Measurements from ENCODE around the gene PPY. TPM values are rescaled to one million over a fixed set of nuclear protein-coding genes. Genes with fewer than 3 reads are reported as not detected.

Gene PPY
- total and polyA plus RNA-seq, 10 of the 15 experiments (the other 5 are each of a cell fraction or from before 2014, with no cell fraction given) = 0.91 TPM; not detected in 9

DNA sequence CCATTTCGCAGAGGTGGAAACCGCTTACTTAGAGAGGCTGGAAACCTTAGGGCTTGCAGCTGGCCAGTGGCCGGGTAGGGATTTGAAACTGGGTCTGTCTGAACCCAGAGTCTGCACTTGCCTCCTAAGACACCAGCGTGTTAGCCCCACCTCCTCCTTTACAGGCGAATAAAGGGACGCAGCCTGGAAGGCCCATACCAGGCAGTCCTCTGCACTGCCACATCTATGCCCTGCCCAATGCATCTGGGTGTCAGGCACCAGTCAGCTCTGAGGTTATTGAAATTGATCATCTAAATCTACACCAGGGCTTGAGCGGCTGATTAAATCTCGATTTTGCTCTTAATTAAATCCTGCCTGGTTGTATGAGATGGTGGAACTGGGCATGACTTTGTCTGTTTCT is 42.2 kb upstream of the PPY start:
- Histone ChIP-seq H2AFZ (ENCODE audit: control insufficient read depth, low read depth, low read length) (no peak overlapping the region), H3K4me2 (ENCODE audit: control insufficient read depth, insufficient read depth) (no peak overlapping the region), H3K79me2 (ENCODE audit: control insufficient read depth, insufficient read depth, low read length) (no peaks in the 10 kb centered on the region), H3K27me3 (replicated peaks in 1 of 2; ENCODE audit: control insufficient read depth in 2 of 2, insufficient read depth in 2 of 2, low read length in 1 of 2) (peaks cover 3 to 21% of the 10 kb centered on the region in 2 experiments; a peak in 3 of 4 replicates), H3K36me3 (ENCODE audit: control insufficient read depth in 2 of 2, insufficient read depth in 2 of 2, low read length in 1 of 2) (no peaks in the 10 kb centered on the region), H3K9ac (ENCODE audit: control insufficient read depth, insufficient read depth, low read length) (no peak overlapping the region), H3K9me3 (replicated peaks; ENCODE audit: control insufficient read depth, insufficient read depth, low read length) (no peaks in the 10 kb centered on the region), H3K4me1 (ENCODE audit: control insufficient read depth, insufficient read depth, low read length) (no peaks in the 10 kb centered on the region), H4K20me1 (ENCODE audit: control insufficient read depth, insufficient read depth) (no peaks in the 10 kb centered on the region), H3K4me3 (no peak overlapping the region), H3K27ac (ENCODE audit: control insufficient read depth, insufficient read depth) (no peak overlapping the region)
- ChIA-PET SMC1A (ENCODE audit: uncharacterized antibody, unreplicated experiment) (no interaction called here), CTCF (no interaction called here), POLR2A (no interaction called here), RAD21 (ENCODE audit: unreplicated experiment) (no interaction called here)
- FAIRE-seq (no peak), DNase-seq (ENCODE audit: low read depth, low spot score) (no peak), ATAC-seq (no peak)
- no TSS peak for BruUV-seq (replicated peaks)
- WGBS (ENCODE audit: insufficient coverage, insufficient replicate concordance, low lambda C conversion rate, missing lambda C conversion rate) = 39% methylated on average over 8 of the region's 8 CpGs
- TF ChIP-seq ETV6 (conservative IDR thresholded peaks at IDR 0.05 in 1 of 2, IDR thresholded peaks at IDR 0.05 in 1 of 2; ENCODE audit: borderline replicate concordance in 1 of 2, low read depth in 1 of 2) (no peak), ESRRA (IDR thresholded peaks at IDR 0.05; ENCODE audit: low read length) (no peak)
- in situ Hi-C loops (cut with MboI) (no loop called here), intact Hi-C loops (cut with micrococcal nuclease; ENCODE audit: unreplicated experiment) (no loop called here)

DNA sequence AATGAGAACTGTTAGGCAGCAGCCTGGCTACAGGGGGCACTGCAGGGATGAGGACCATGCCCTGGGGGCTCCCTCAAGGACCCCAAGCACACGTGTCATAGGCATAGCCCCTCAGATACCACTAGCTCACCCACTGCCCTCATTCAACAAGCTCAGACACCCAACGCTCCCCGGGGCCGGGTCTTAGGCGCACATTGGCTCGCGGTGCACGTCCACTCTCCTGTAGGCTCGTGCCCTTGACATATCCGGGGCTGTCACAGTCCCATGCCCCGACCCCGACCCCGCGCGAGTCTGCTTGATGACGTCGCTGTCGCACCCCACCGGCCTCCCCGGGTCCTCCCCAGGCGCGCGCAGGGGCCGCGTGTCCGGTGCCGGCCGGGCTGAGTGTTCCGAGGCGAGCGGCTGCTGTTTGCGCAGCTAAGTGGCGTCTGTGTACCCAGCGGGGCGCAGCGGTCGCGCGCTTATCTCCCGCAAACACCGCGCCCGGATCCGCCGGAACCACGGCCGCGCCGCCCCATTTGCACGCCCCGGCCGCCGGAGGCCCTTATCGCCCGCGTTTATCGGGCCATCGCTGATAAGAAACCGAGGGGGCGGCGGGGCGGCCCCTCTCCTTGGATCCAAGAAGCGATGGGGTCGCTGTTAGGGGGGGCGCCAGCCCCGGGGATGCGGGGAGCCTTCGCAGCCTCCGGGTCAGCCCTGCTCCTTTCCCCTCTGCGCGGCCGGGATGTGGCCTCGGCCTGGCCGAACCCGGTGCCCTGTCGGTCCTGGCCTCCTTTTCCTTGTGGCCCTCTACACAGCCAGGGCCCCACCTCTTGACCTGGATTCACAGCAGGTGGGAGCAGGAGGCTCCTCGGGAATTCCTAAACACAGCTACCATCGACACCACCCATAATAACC is 41.5 kb upstream of the PPY start:
- intact Hi-C loops (cut with micrococcal nuclease; ENCODE audit: unreplicated experiment) = no loop called here
- ChIA-PET CTCF (no interaction called here), SMC1A (ENCODE audit: uncharacterized antibody, unreplicated experiment) (no interaction called here), POLR2A (no interaction called here), RAD21 (ENCODE audit: unreplicated experiment) (no interaction called here)
- Histone ChIP-seq H3K79me2 (ENCODE audit: control insufficient read depth, insufficient read depth, low read length) (no peaks in the 10 kb centered on the region), H3K27me3 (replicated peaks in 1 of 2; ENCODE audit: control insufficient read depth in 2 of 2, insufficient read depth in 2 of 2, low read length in 1 of 2) (peaks cover 5 to 21% of the 10 kb centered on the region in 2 experiments), H3K4me3 (no peak overlapping the region), H2AFZ (ENCODE audit: control insufficient read depth, low read depth, low read length) (no peak overlapping the region), H3K36me3 (ENCODE audit: control insufficient read depth in 2 of 2, insufficient read depth in 2 of 2, low read length in 1 of 2) (no peaks in the 10 kb centered on the region), H4K20me1 (ENCODE audit: control insufficient read depth, insufficient read depth) (no peaks in the 10 kb centered on the region), H3K4me2 (ENCODE audit: control insufficient read depth, insufficient read depth) (no peak overlapping the region), H3K4me1 (ENCODE audit: control insufficient read depth, insufficient read depth, low read length) (no peaks in the 10 kb centered on the region), H3K27ac (ENCODE audit: control insufficient read depth, insufficient read depth) (no peak overlapping the region), H3K9ac (ENCODE audit: control insufficient read depth, insufficient read depth, low read length) (no peak overlapping the region), H3K9me3 (replicated peaks; ENCODE audit: control insufficient read depth, insufficient read depth, low read length) (no peaks in the 10 kb centered on the region)
- in situ Hi-C loops (cut with MboI) = no loop called here
- ATAC-seq = no peak
- DNase-seq (ENCODE audit: low read depth, low spot score) = no peak
- BruUV-seq (replicated peaks) = no TSS peak
- 32% methylated on average over 63 of the region's 78 CpGs for WGBS (ENCODE audit: insufficient coverage, insufficient replicate concordance, low lambda C conversion rate, missing lambda C conversion rate)
- no peak for TF ChIP-seq SMC3 (IDR thresholded peaks at IDR 0.05; ENCODE audit: borderline replicate concordance, low read length)
- TF ChIP-seq, protein P1, sequence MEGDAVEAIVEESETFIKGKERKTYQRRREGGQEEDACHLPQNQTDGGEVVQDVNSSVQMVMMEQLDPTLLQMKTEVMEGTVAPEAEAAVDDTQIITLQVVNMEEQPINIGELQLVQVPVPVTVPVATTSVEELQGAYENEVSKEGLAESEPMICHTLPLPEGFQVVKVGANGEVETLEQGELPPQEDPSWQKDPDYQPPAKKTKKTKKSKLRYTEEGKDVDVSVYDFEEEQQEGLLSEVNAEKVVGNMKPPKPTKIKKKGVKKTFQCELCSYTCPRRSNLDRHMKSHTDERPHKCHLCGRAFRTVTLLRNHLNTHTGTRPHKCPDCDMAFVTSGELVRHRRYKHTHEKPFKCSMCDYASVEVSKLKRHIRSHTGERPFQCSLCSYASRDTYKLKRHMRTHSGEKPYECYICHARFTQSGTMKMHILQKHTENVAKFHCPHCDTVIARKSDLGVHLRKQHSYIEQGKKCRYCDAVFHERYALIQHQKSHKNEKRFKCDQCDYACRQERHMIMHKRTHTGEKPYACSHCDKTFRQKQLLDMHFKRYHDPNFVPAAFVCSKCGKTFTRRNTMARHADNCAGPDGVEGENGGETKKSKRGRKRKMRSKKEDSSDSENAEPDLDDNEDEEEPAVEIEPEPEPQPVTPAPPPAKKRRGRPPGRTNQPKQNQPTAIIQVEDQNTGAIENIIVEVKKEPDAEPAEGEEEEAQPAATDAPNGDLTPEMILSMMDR (IDR thresholded peaks at IDR 0.05 in 2 of 3, conservative IDR thresholded peaks at IDR 0.05 in 1 of 3; ENCODE audit: control insufficient read depth in 2 of 3, extremely low read depth in 1 of 3, insufficient read depth in 1 of 3, low read depth in 3 of 3, low read length in 3 of 3) = 0 out of 6 replicates have a peak, but pooled peaks of 1 of the 3 experiments have one; percentile 1
- FAIRE-seq = no peak
